Neural progenitor cell (in vitro differentiated cells): ENCODE measurements around the gene CWC22. TPM values are rescaled to one million over a fixed set of nuclear protein-coding genes. Genes with fewer than 3 reads are reported as not detected.

Experiments used
- DNase-seq: peaks from one replicate; pipeline ENCODE4 v3.0.0-alpha.2; 2016; ENCODE audit warnings: low spot score
- H2AFZ ChIP-seq: fragments of 200-600 bp; sonication (generic); replicated peaks from 2 replicates; pipeline ENCODE4 v1.6.1; 2016; ENCODE audit warnings: antibody characterized with exemption
- H3F3A ChIP-seq: fragments of 200-600 bp; sonication (generic); 2 replicates; pipeline ENCODE4 v1.6.1; 2016; ENCODE audit warnings: antibody characterized with exemption, low read depth
- H3K27ac ChIP-seq: fragments of 200-600 bp; sonication (generic); 2 replicates; pipeline ENCODE4 v1.5.1; 2016; ENCODE audit warnings: mild to moderate bottlenecking
- H3K27me3 ChIP-seq: fragments of 200-600 bp; sonication (generic); 2 replicates; pipeline ENCODE4 v1.6.1; 2016; ENCODE audit warnings: mild to moderate bottlenecking, moderate library complexity
- H3K36me3 ChIP-seq: fragments of 200-600 bp; sonication (generic); 2 replicates; pipeline ENCODE4 v1.5.1; 2016
- H3K4me1 ChIP-seq: fragments of 200-600 bp; sonication (generic); 2 replicates; pipeline ENCODE4 v1.6.1; 2016; ENCODE audit warnings: mixed run types
- H3K4me2 ChIP-seq: fragments of 200-600 bp; sonication (generic); 2 replicates; pipeline ENCODE4 v1.6.1; 2016
- H3K4me3 ChIP-seq: fragments of 200-600 bp; sonication (generic); 2 replicates; pipeline ENCODE4 v1.5.1; 2016
- H3K79me2 ChIP-seq: fragments of 200-600 bp; sonication (generic); 2 replicates; pipeline ENCODE4 v1.6.1; 2016; ENCODE audit warnings: low read depth
- H3K9ac ChIP-seq: fragments of 200-600 bp; sonication (generic); 2 replicates; pipeline ENCODE4 v1.6.1; 2016
- H3K9me3 ChIP-seq: fragments of 200-600 bp; sonication (generic); 2 replicates; pipeline ENCODE4 v1.5.1; 2016; ENCODE audit warnings: low read depth
- H4K20me1 ChIP-seq: fragments of 200-600 bp; sonication (generic); 2 replicates; pipeline ENCODE4 v1.6.1; 2016; ENCODE audit warnings: low read depth
- H3K27ac Mint-ChIP-seq: 3 replicates; pipeline ENCODE4 v1.8.0; 2021; ENCODE audit warnings: mixed read lengths
- H3K27me3 Mint-ChIP-seq: 2 replicates; pipeline ENCODE4 v1.8.0; 2022; ENCODE audit warnings: low read depth, mild to moderate bottlenecking, inconsistent platforms, moderate library complexity, mixed read lengths; ENCODE audit not compliant: insufficient read depth
- H3K36me3 Mint-ChIP-seq: 3 replicates; pipeline ENCODE4 v1.8.0; 2021; ENCODE audit warnings: mixed read lengths
- H3K4me1 Mint-ChIP-seq: 3 replicates; pipeline ENCODE4 v1.8.0; 2021; ENCODE audit warnings: mixed read lengths
- H3K4me3 Mint-ChIP-seq: 3 replicates; pipeline ENCODE4 v1.8.0; 2021; ENCODE audit warnings: mild to moderate bottlenecking, moderate library complexity, mixed read lengths
- H3K9me3 Mint-ChIP-seq: 3 replicates; pipeline ENCODE4 v1.8.0; 2020; ENCODE audit warnings: mixed read lengths
- EZH2 ChIP-seq: fragments of 200-600 bp; sonication (generic); IDR thresholded peaks from 2 replicates; pipeline ENCODE4 v1.6.1; 2017; ENCODE audit warnings: antibody characterized with exemption, mild to moderate bottlenecking, moderate library complexity
- EZH2phosphoT487 ChIP-seq: fragments of 200-600 bp; sonication (generic); IDR thresholded peaks from 2 replicates; pipeline ENCODE4 v1.6.1; 2017; ENCODE audit warnings: antibody characterized with exemption
- total RNA-seq: library from RNA; depleted of rRNA; stranded (reverse); fragments of >200 nt; gene quantifications from 2 replicates; pipeline ENCODE4 v1.2.3, GENCODE V29; 2015; ENCODE audit warnings: low replicate concordance
- TF ChIP-seq, protein P1 (sequence below): fragments of 200-600 bp; sonication (generic); IDR thresholded peaks from 2 replicates; pipeline ENCODE4 v1.5.1; 2017; ENCODE audit warnings: antibody characterized with exemption, mild to moderate bottlenecking

Gene CWC22
- total RNA-seq, 1 donor from 2014 or later: 60.2 TPM

DNA sequence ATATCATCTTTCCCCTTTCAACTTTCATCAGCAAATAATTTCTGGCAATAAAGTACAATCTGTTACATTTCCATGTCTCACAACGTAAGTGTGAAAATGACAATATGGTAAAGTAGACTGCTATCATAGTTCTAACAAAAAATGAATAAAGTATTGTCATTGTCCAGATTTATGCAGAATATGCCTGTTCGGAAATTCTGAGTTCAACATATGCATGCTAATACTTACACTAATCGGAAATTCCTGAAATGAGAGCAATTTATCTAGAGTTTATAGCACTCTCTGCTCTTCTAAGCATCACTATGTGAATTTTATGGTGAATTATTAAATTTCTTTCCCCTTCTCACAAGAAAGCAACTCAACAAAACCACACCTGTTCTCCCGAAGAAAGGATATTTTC, 8.1 kb downstream of the CWC22 start:
- H3K36me3 ChIP-seq: no peaks in the 10 kb centered on the region
- peaks cover 19% of the 10 kb centered on the region for H3F3A ChIP-seq
- no peaks in the 10 kb centered on the region for H3K9me3 Mint-ChIP-seq
- H3K27me3 ChIP-seq: no peaks in the 10 kb centered on the region
- no peaks in the 10 kb centered on the region for H3K4me1 Mint-ChIP-seq
- H2AFZ ChIP-seq: no peak overlapping the region
- peak overlapping the region; percentile 53 for H3K27ac ChIP-seq
- DNase-seq: no peak
- H3K4me3 Mint-ChIP-seq: no peak overlapping the region
- H3K4me1 ChIP-seq: peaks cover 34% of the 10 kb centered on the region
- H3K27me3 Mint-ChIP-seq: peaks cover 2% of the 10 kb centered on the region
- H4K20me1 ChIP-seq: no peaks in the 10 kb centered on the region
- H3K79me2 ChIP-seq: peaks cover 100% of the 10 kb centered on the region
- no peak overlapping the region for H3K9ac ChIP-seq
- peak overlapping the region; percentile 17 for H3K4me2 ChIP-seq
- no peak for TF ChIP-seq EZH2phosphoT487
- no peak for TF ChIP-seq EZH2
- TF ChIP-seq, protein P1, sequence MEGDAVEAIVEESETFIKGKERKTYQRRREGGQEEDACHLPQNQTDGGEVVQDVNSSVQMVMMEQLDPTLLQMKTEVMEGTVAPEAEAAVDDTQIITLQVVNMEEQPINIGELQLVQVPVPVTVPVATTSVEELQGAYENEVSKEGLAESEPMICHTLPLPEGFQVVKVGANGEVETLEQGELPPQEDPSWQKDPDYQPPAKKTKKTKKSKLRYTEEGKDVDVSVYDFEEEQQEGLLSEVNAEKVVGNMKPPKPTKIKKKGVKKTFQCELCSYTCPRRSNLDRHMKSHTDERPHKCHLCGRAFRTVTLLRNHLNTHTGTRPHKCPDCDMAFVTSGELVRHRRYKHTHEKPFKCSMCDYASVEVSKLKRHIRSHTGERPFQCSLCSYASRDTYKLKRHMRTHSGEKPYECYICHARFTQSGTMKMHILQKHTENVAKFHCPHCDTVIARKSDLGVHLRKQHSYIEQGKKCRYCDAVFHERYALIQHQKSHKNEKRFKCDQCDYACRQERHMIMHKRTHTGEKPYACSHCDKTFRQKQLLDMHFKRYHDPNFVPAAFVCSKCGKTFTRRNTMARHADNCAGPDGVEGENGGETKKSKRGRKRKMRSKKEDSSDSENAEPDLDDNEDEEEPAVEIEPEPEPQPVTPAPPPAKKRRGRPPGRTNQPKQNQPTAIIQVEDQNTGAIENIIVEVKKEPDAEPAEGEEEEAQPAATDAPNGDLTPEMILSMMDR: no peak
- H3K9me3 ChIP-seq: no peaks in the 10 kb centered on the region
- no peak overlapping the region for H3K27ac Mint-ChIP-seq
- no peak overlapping the region for H3K4me3 ChIP-seq
- H3K36me3 Mint-ChIP-seq: peaks cover 6% of the 10 kb centered on the region

DNA sequence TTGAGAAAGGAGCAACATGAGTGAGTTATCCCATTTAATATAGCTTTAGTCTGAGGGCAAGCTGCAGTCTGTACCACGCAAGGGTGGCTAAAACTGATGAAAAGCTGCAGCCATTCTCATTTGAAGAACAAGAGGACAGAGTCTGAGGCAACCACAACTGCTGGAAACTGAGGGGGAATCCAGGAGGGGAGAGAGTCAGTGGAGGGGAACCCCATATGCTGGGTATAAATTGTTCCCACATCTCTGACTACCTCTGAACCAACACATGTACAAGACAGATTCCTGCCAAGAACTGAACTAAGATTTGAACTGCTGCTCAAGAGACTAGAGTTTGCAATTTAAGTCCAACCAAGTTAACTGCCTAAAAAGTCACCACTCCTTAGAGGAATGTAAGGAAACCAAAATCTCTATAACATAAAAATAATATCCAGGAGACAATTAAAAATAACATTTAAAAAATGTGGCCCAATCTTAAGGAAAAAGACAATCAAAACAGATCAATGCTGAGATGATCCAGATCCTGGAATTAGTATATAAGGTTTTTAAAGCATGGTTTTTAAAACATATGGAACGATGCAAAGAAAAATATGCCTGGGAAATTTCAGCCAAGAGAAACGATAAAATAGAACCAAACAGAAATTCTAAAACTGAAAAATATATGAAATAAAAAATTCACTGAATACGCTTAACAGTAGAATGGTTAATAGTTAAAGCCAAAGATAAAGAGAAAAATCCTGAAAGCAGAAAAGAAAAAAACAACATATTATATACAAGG, 11.2 kb downstream of the CWC22 start:
- Mint-ChIP-seq H3K27me3 (no peaks in the 10 kb centered on the region), H3K9me3 (no peaks in the 10 kb centered on the region), H3K4me3 (no peak overlapping the region), H3K4me1 (no peaks in the 10 kb centered on the region), H3K27ac (no peak overlapping the region), H3K36me3 (peaks cover 15% of the 10 kb centered on the region)
- H3K4me3 ChIP-seq: no peak overlapping the region
- TF ChIP-seq EZH2phosphoT487: no peak
- TF ChIP-seq, protein P1: no peak
- no peak for TF ChIP-seq EZH2
- peak overlapping the region; percentile 88 for H3K27ac ChIP-seq
- no peaks in the 10 kb centered on the region for H4K20me1 ChIP-seq
- no peak overlapping the region for H3K9ac ChIP-seq
- H3K27me3 ChIP-seq: no peaks in the 10 kb centered on the region
- peaks cover 6% of the 10 kb centered on the region for H3K36me3 ChIP-seq
- H2AFZ ChIP-seq: no peak overlapping the region
- DNase-seq: no peak
- peak overlapping the region; percentile 21 for H3K4me2 ChIP-seq
- no peaks in the 10 kb centered on the region for H3K9me3 ChIP-seq
- H3K79me2 ChIP-seq: peaks cover 100% of the 10 kb centered on the region
- peaks cover 34% of the 10 kb centered on the region for H3K4me1 ChIP-seq
- peaks cover 42% of the 10 kb centered on the region for H3F3A ChIP-seq

DNA sequence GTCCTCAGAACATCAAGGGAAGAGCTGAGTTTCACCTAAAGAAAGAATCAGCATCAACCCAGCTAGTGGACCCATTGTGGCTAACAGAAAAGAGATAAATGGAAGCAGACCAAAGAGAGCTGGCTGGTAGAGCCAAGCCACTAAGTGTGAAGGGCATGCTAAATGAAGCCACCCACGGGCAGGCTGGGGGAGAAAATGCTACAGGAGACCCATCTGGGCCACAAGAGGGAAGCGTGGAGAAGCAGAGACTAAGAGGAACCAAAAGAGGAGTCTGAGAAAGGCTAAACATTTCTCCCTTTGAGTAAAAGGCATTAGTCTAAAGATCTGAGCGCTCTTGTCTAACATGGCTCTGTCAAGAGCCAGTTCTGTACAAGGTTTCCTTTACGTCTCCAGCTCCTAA, 15.8 kb downstream of the CWC22 start:
- Histone ChIP-seq H3K4me1 (peaks cover 16% of the 10 kb centered on the region), H3K9me3 (no peaks in the 10 kb centered on the region), H3K36me3 (peaks cover 31% of the 10 kb centered on the region), H3F3A (peaks cover 36% of the 10 kb centered on the region), H3K27ac (peak overlapping the region; percentile 56), H3K4me2 (no peak overlapping the region), H3K9ac (no peak overlapping the region), H3K4me3 (no peak overlapping the region), H3K79me2 (peaks cover 80% of the 10 kb centered on the region), H4K20me1 (no peaks in the 10 kb centered on the region), H3K27me3 (no peaks in the 10 kb centered on the region), H2AFZ (no peak overlapping the region)
- Mint-ChIP-seq H3K4me1 (no peaks in the 10 kb centered on the region), H3K4me3 (no peak overlapping the region), H3K9me3 (no peaks in the 10 kb centered on the region), H3K27me3 (no peaks in the 10 kb centered on the region), H3K36me3 (peaks cover 15% of the 10 kb centered on the region), H3K27ac (no peak overlapping the region)
- TF ChIP-seq, protein P1: peak; percentile 14
- TF ChIP-seq EZH2 (no peak), EZH2phosphoT487 (no peak)
- peak; percentile 21 for DNase-seq
